Measurements from ENCODE around the gene NUP133. TPM values are rescaled to one million over a fixed set of nuclear protein-coding genes. Genes with fewer than 3 reads are reported as not detected.

The NUP133 gene
- total RNA-seq, 1 experiment from 2014 or later, result 59.0 TPM

DNA sequence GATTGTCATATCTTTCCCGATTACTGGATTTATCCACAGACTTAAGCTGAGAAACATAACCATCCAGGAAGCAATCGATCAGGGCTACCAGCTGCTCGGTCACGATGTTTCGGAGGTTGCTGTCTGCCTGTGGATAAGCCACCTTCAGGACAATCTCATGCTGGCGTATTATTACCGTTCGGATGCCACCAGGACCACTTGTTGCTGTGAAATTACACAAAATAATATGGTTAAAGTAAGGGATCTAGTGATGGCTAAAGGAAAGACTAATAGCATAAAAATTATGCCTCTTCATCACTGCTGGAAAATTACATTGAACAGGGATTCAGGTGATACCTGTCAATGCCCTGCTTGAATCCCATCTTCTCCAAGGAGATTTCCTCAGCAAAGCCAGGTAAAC, 43.5 kb downstream of the NUP133 start:
- CTCF ChIA-PET, result no interaction called here
- peaks cover 70% of the 10 kb centered on the region for H3K36me3 ChIP-seq (ENCODE audit: insufficient read depth, low read length, poor library complexity, severe bottlenecking)
- H3K27ac ChIP-seq (ENCODE audit: low read depth, low read length, poor library complexity, severe bottlenecking), result no peak overlapping the region
- POLR2A ChIA-PET (ENCODE audit: low non-redundant PET), result no interaction called here
- TF ChIP-seq EZH2 (IDR thresholded peaks at IDR 0.05; ENCODE audit: borderline replicate concordance, low read depth, low read length, poor library complexity, severe bottlenecking), result no peak
- TF ChIP-seq, protein P1, sequence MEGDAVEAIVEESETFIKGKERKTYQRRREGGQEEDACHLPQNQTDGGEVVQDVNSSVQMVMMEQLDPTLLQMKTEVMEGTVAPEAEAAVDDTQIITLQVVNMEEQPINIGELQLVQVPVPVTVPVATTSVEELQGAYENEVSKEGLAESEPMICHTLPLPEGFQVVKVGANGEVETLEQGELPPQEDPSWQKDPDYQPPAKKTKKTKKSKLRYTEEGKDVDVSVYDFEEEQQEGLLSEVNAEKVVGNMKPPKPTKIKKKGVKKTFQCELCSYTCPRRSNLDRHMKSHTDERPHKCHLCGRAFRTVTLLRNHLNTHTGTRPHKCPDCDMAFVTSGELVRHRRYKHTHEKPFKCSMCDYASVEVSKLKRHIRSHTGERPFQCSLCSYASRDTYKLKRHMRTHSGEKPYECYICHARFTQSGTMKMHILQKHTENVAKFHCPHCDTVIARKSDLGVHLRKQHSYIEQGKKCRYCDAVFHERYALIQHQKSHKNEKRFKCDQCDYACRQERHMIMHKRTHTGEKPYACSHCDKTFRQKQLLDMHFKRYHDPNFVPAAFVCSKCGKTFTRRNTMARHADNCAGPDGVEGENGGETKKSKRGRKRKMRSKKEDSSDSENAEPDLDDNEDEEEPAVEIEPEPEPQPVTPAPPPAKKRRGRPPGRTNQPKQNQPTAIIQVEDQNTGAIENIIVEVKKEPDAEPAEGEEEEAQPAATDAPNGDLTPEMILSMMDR (conservative IDR thresholded peaks at IDR 0.05; ENCODE audit: low read depth, low read length), result no peak
- H3K4me3 ChIP-seq (ENCODE audit: low read depth, low read length, poor library complexity, severe bottlenecking), result no peak overlapping the region
- H3K27me3 ChIP-seq (replicated peaks; ENCODE audit: insufficient read depth, low read depth, low read length, poor library complexity), result no peaks in the 10 kb centered on the region
- DNase-seq (ENCODE audit: low spot score), result no peak
- no peaks in the 10 kb centered on the region for H3K4me1 ChIP-seq (ENCODE audit: insufficient read depth, low read length, poor library complexity, severe bottlenecking)
- intact Hi-C loops (cut with micrococcal nuclease; ENCODE audit: unreplicated experiment), result no loop called here
- BruUV-seq (replicated peaks), result no TSS peak
- no peaks in the 10 kb centered on the region for H3K9me3 ChIP-seq (ENCODE audit: low read depth, low read length, poor library complexity, severe bottlenecking)

- ChIA-PET CTCF (no interaction called here), POLR2A (ENCODE audit: low non-redundant PET) (no interaction called here)
- intact Hi-C loops (cut with micrococcal nuclease; ENCODE audit: unreplicated experiment), result no loop called here
- no peak for DNase-seq (ENCODE audit: low spot score)
- Histone ChIP-seq H3K9me3 (ENCODE audit: low read depth, low read length, poor library complexity, severe bottlenecking) (no peaks in the 10 kb centered on the region), H3K4me1 (ENCODE audit: insufficient read depth, low read length, poor library complexity, severe bottlenecking) (no peaks in the 10 kb centered on the region), H3K27ac (ENCODE audit: low read depth, low read length, poor library complexity, severe bottlenecking) (no peak overlapping the region), H3K4me3 (ENCODE audit: low read depth, low read length, poor library complexity, severe bottlenecking) (no peak overlapping the region), H3K36me3 (ENCODE audit: insufficient read depth, low read length, poor library complexity, severe bottlenecking) (peaks cover 79% of the 10 kb centered on the region), H3K27me3 (replicated peaks; ENCODE audit: insufficient read depth, low read depth, low read length, poor library complexity) (no peaks in the 10 kb centered on the region)
- TF ChIP-seq EZH2 (IDR thresholded peaks at IDR 0.05; ENCODE audit: borderline replicate concordance, low read depth, low read length, poor library complexity, severe bottlenecking), result no peak
- TF ChIP-seq, protein P1 (conservative IDR thresholded peaks at IDR 0.05; ENCODE audit: low read depth, low read length), result no peak
- BruUV-seq (replicated peaks), result no TSS peak
Measured at GRCh38 chr1:229461032-229461668, 47.0 kb downstream of the NUP133 start.

DNA sequence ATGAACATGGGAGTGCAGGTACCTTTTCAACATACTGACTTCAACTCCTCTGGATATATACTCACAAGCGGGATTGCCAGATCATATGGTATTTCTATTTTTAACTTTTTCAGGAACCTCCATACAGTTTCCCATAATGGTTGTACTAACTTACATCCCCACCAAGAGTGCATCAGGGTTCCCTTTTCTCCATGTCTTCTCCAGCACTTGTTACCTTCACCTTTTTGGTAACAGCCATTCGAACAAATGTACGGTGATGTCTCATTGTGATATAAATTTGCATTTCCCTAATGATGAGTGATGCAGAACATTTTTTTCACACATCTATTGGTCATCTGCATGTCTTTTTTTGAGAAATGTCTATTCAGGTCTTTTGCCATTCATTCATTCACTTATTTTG, 48.3 kb downstream of the NUP133 start:
- intact Hi-C loops (cut with micrococcal nuclease; ENCODE audit: unreplicated experiment), result no loop called here
- H3K9me3 ChIP-seq (ENCODE audit: low read depth, low read length, poor library complexity, severe bottlenecking), result no peaks in the 10 kb centered on the region
- CTCF ChIA-PET, result no interaction called here
- no peaks in the 10 kb centered on the region for H3K4me1 ChIP-seq (ENCODE audit: insufficient read depth, low read length, poor library complexity, severe bottlenecking)
- H3K27ac ChIP-seq (ENCODE audit: low read depth, low read length, poor library complexity, severe bottlenecking), result no peak overlapping the region
- H3K27me3 ChIP-seq (replicated peaks; ENCODE audit: insufficient read depth, low read depth, low read length, poor library complexity), result no peaks in the 10 kb centered on the region
- BruUV-seq (replicated peaks), result no TSS peak
- H3K36me3 ChIP-seq (ENCODE audit: insufficient read depth, low read length, poor library complexity, severe bottlenecking), result peaks cover 72% of the 10 kb centered on the region
- TF ChIP-seq, protein P1 (conservative IDR thresholded peaks at IDR 0.05; ENCODE audit: low read depth, low read length), result no peak
- no peak for TF ChIP-seq EZH2 (IDR thresholded peaks at IDR 0.05; ENCODE audit: borderline replicate concordance, low read depth, low read length, poor library complexity, severe bottlenecking)
- no peak for DNase-seq (ENCODE audit: low spot score)
- POLR2A ChIA-PET (ENCODE audit: low non-redundant PET), result no interaction called here
- H3K4me3 ChIP-seq (ENCODE audit: low read depth, low read length, poor library complexity, severe bottlenecking), result no peak overlapping the region
